ENCODE data around the gene BRI3. TPM values are rescaled to one million over a fixed set of nuclear protein-coding genes. Genes with fewer than 3 reads are reported as not detected.

BRI3 gene
- total RNA-seq, 1 donor from 2014 or later: 22.2 TPM

GRCh38 chr7:98291717-98292116 lies 10.2 kb downstream of the BRI3 start:
- H3K36me3 ChIP-seq: no peaks in the 10 kb centered on the region
- no peaks in the 10 kb centered on the region for H3K27me3 ChIP-seq
- no peak overlapping the region for H3K4me2 ChIP-seq
- DNase-seq (ENCODE audit: low spot score): no peak
- no peak overlapping the region for H3K27ac ChIP-seq
- peaks cover 6% of the 10 kb centered on the region for H3K4me1 ChIP-seq
- Mint-ChIP-seq H3K4me3 (no peak overlapping the region), H3K9me3 (no peaks in the 10 kb centered on the region), H3K36me3 (peaks cover 3% of the 10 kb centered on the region), H3K27ac (no peak overlapping the region), H3K4me1 (peaks cover 4% of the 10 kb centered on the region), H3K27me3 (ENCODE audit: insufficient read depth, low read depth) (no peaks in the 10 kb centered on the region)
- TF ChIP-seq CTCF (IDR thresholded peaks at IDR 0.05) (peak; percentile 10), EZH2 (IDR thresholded peaks at IDR 0.05) (no peak), EZH2phosphoT487 (IDR thresholded peaks at IDR 0.05) (no peak)
- peaks cover 11% of the 10 kb centered on the region for H3F3A ChIP-seq (ENCODE audit: low read depth)
- peaks cover 33% of the 10 kb centered on the region for H3K79me2 ChIP-seq (ENCODE audit: low read depth)
- H3K9ac ChIP-seq: no peak overlapping the region
- no peak overlapping the region for H3K4me3 ChIP-seq
- no peaks in the 10 kb centered on the region for H3K9me3 ChIP-seq (ENCODE audit: low read depth)
- H2AFZ ChIP-seq (replicated peaks): no peak overlapping the region
- peaks cover 55% of the 10 kb centered on the region for H4K20me1 ChIP-seq (ENCODE audit: low read depth)

- TF ChIP-seq EZH2 (IDR thresholded peaks at IDR 0.05) (no peak), CTCF (IDR thresholded peaks at IDR 0.05) (no peak), EZH2phosphoT487 (IDR thresholded peaks at IDR 0.05) (no peak)
- Histone ChIP-seq H3F3A (ENCODE audit: low read depth) (peaks cover 11% of the 10 kb centered on the region), H3K36me3 (no peaks in the 10 kb centered on the region), H3K27ac (no peak overlapping the region), H3K9me3 (ENCODE audit: low read depth) (no peaks in the 10 kb centered on the region), H3K9ac (no peak overlapping the region), H4K20me1 (ENCODE audit: low read depth) (peaks cover 40% of the 10 kb centered on the region), H3K4me3 (no peak overlapping the region), H3K4me1 (peaks cover 6% of the 10 kb centered on the region), H2AFZ (replicated peaks) (no peak overlapping the region), H3K79me2 (ENCODE audit: low read depth) (peaks cover 20% of the 10 kb centered on the region), H3K4me2 (no peak overlapping the region), H3K27me3 (no peaks in the 10 kb centered on the region)
- Mint-ChIP-seq H3K27me3 (ENCODE audit: insufficient read depth, low read depth) (no peaks in the 10 kb centered on the region), H3K27ac (no peak overlapping the region), H3K36me3 (peaks cover 3% of the 10 kb centered on the region), H3K4me1 (peaks cover 4% of the 10 kb centered on the region), H3K4me3 (no peak overlapping the region), H3K9me3 (no peaks in the 10 kb centered on the region)
- no peak for DNase-seq (ENCODE audit: low spot score)
Observed at GRCh38 chr7:98293265-98293664, 11.8 kb downstream of the BRI3 start.

GRCh38 chr7:98293746-98294145 lies 12.3 kb downstream of the BRI3 start:
- Histone ChIP-seq H3K79me2 (ENCODE audit: low read depth) (peaks cover 15% of the 10 kb centered on the region), H3K9me3 (ENCODE audit: low read depth) (no peaks in the 10 kb centered on the region), H3K4me3 (no peak overlapping the region), H3K4me2 (no peak overlapping the region), H4K20me1 (ENCODE audit: low read depth) (peaks cover 35% of the 10 kb centered on the region), H3K27me3 (no peaks in the 10 kb centered on the region), H3F3A (ENCODE audit: low read depth) (peaks cover 11% of the 10 kb centered on the region), H3K36me3 (no peaks in the 10 kb centered on the region), H3K4me1 (peaks cover 6% of the 10 kb centered on the region), H3K9ac (no peak overlapping the region), H2AFZ (replicated peaks) (no peak overlapping the region), H3K27ac (no peak overlapping the region)
- peaks cover 2% of the 10 kb centered on the region for H3K36me3 Mint-ChIP-seq
- DNase-seq (ENCODE audit: low spot score): no peak
- TF ChIP-seq CTCF (IDR thresholded peaks at IDR 0.05): no peak
- no peak for TF ChIP-seq EZH2 (IDR thresholded peaks at IDR 0.05)
- TF ChIP-seq EZH2phosphoT487 (IDR thresholded peaks at IDR 0.05): no peak
- H3K27ac Mint-ChIP-seq: no peak overlapping the region
- H3K27me3 Mint-ChIP-seq (ENCODE audit: insufficient read depth, low read depth): no peaks in the 10 kb centered on the region
- H3K4me1 Mint-ChIP-seq: peaks cover 2% of the 10 kb centered on the region
- H3K4me3 Mint-ChIP-seq: no peak overlapping the region
- no peaks in the 10 kb centered on the region for H3K9me3 Mint-ChIP-seq
